ENCODE data around the gene LCE7A. TPM values are rescaled to one million over a fixed set of nuclear protein-coding genes. Genes with fewer than 3 reads are reported as not detected.

Gene LCE7A
- total RNA-seq, 1 donor from 2014 or later, result not detected

GRCh38 chr1:152869808-152870419 is 10.1 kb downstream of the LCE7A start:
- H3K4me3 Mint-ChIP-seq (ENCODE audit: unreplicated experiment), result no peak overlapping the region
- H3K27ac Mint-ChIP-seq (ENCODE audit: unreplicated experiment), result no peak overlapping the region
- H3K4me1 Mint-ChIP-seq (ENCODE audit: unreplicated experiment), result no peaks in the 10 kb centered on the region
- no peaks in the 10 kb centered on the region for H3K27me3 Mint-ChIP-seq (ENCODE audit: unreplicated experiment)
- H3K9me3 Mint-ChIP-seq (ENCODE audit: unreplicated experiment), result no peaks in the 10 kb centered on the region
- no peaks in the 10 kb centered on the region for H3K36me3 Mint-ChIP-seq (ENCODE audit: low read depth, unreplicated experiment)
- DNase-seq (ENCODE audit: low spot score), result peak; percentile 84
- peak; percentile 83 for TF ChIP-seq CTCF (IDR thresholded peaks at IDR 0.05; ENCODE audit: unreplicated experiment)

- peak; percentile 57 for DNase-seq (ENCODE audit: low spot score)
- Mint-ChIP-seq H3K4me1 (ENCODE audit: unreplicated experiment) (no peaks in the 10 kb centered on the region), H3K27me3 (ENCODE audit: unreplicated experiment) (no peaks in the 10 kb centered on the region), H3K36me3 (ENCODE audit: low read depth, unreplicated experiment) (no peaks in the 10 kb centered on the region), H3K4me3 (ENCODE audit: unreplicated experiment) (no peak overlapping the region), H3K9me3 (ENCODE audit: unreplicated experiment) (no peaks in the 10 kb centered on the region), H3K27ac (ENCODE audit: unreplicated experiment) (no peak overlapping the region)
- peak; percentile 68 for TF ChIP-seq CTCF (IDR thresholded peaks at IDR 0.05; ENCODE audit: unreplicated experiment)
These were observed 11.3 kb downstream of the LCE7A start for GRCh38 chr1:152870831-152871730.

GRCh38 chr1:152871731-152872126 is 11.9 kb downstream of the LCE7A start:
- TF ChIP-seq CTCF (IDR thresholded peaks at IDR 0.05; ENCODE audit: unreplicated experiment), result no peak
- H3K36me3 Mint-ChIP-seq (ENCODE audit: low read depth, unreplicated experiment), result no peaks in the 10 kb centered on the region
- no peak overlapping the region for H3K27ac Mint-ChIP-seq (ENCODE audit: unreplicated experiment)
- no peaks in the 10 kb centered on the region for H3K4me1 Mint-ChIP-seq (ENCODE audit: unreplicated experiment)
- no peak for DNase-seq (ENCODE audit: low spot score)
- no peak overlapping the region for H3K4me3 Mint-ChIP-seq (ENCODE audit: unreplicated experiment)
- H3K9me3 Mint-ChIP-seq (ENCODE audit: unreplicated experiment), result no peaks in the 10 kb centered on the region
- H3K27me3 Mint-ChIP-seq (ENCODE audit: unreplicated experiment), result no peaks in the 10 kb centered on the region

GRCh38 chr1:152873495-152873894 is 13.7 kb downstream of the LCE7A start:
- Mint-ChIP-seq H3K9me3 (ENCODE audit: unreplicated experiment) (no peaks in the 10 kb centered on the region), H3K36me3 (ENCODE audit: low read depth, unreplicated experiment) (no peaks in the 10 kb centered on the region), H3K27me3 (ENCODE audit: unreplicated experiment) (no peaks in the 10 kb centered on the region), H3K4me1 (ENCODE audit: unreplicated experiment) (no peaks in the 10 kb centered on the region), H3K4me3 (ENCODE audit: unreplicated experiment) (no peak overlapping the region), H3K27ac (ENCODE audit: unreplicated experiment) (no peak overlapping the region)
- no peak for TF ChIP-seq CTCF (IDR thresholded peaks at IDR 0.05; ENCODE audit: unreplicated experiment)
- DNase-seq (ENCODE audit: low spot score), result no peak

- H3K27me3 Mint-ChIP-seq (ENCODE audit: unreplicated experiment), result peaks cover 2% of the 10 kb centered on the region
- H3K9me3 Mint-ChIP-seq (ENCODE audit: unreplicated experiment), result no peaks in the 10 kb centered on the region
- no peak for DNase-seq (ENCODE audit: low spot score)
- no peaks in the 10 kb centered on the region for H3K4me1 Mint-ChIP-seq (ENCODE audit: unreplicated experiment)
- no peak overlapping the region for H3K27ac Mint-ChIP-seq (ENCODE audit: unreplicated experiment)
- H3K4me3 Mint-ChIP-seq (ENCODE audit: unreplicated experiment), result no peak overlapping the region
- no peaks in the 10 kb centered on the region for H3K36me3 Mint-ChIP-seq (ENCODE audit: low read depth, unreplicated experiment)
- no peak for TF ChIP-seq CTCF (IDR thresholded peaks at IDR 0.05; ENCODE audit: unreplicated experiment)
These were observed 17.0 kb downstream of the LCE7A start for GRCh38 chr1:152876827-152877226.
